Kidney epithelial cell (primary cell): ENCODE data around the gene MKNK2. TPM values are rescaled to one million over a fixed set of nuclear protein-coding genes. Genes with fewer than 3 reads are reported as not detected.

ENCODE experiments used
- DNase-seq: peaks from one replicate; pipeline ENCODE4 v3.0.0-alpha.2; 2010; ENCODE audit warnings: low read depth
- H3K27me3 ChIP-seq: 2 replicates; pipeline ENCODE4 v1.6.0; 2011; ENCODE audit warnings: low read length; ENCODE audit not compliant: control insufficient read depth, insufficient read depth
- H3K36me3 ChIP-seq: 2 replicates; pipeline ENCODE4 v1.5.1; 2011; ENCODE audit warnings: low read length; ENCODE audit not compliant: control insufficient read depth, insufficient read depth
- H3K4me3 ChIP-seq: 2 replicates; pipeline ENCODE4 v1.5.1; 2011; ENCODE audit warnings: low read depth, mild to moderate bottlenecking, control low read depth, low read length
- CTCF ChIP-seq: IDR thresholded peaks from 2 replicates; pipeline ENCODE4 v1.5.1; 2011; ENCODE audit warnings: mild to moderate bottlenecking, moderate library complexity, low read length, control low read depth, inconsistent platforms; ENCODE audit not compliant: insufficient read depth, poor library complexity, severe bottlenecking
- total RNA-seq: library from RNA; depleted of rRNA; stranded (reverse); fragments of >200 nt; gene quantifications from 2 replicates; pipeline ENCODE4 v1.2.3, GENCODE V29; 2015

The MKNK2 gene
- total RNA-seq, 1 donor from 2014 or later: 253 TPM

GRCh38 chr19:2046046-2046907 is 4.8 kb downstream of the MKNK2 start:
- no peak for TF ChIP-seq CTCF
- H3K36me3 ChIP-seq: peaks cover 3% of the 10 kb centered on the region
- H3K4me3 ChIP-seq: no peak overlapping the region
- DNase-seq: no peak
- H3K27me3 ChIP-seq: no peaks in the 10 kb centered on the region

GRCh38 chr19:2045501-2046045 is 5.5 kb downstream of the MKNK2 start:
- no peak for TF ChIP-seq CTCF
- Histone ChIP-seq H3K4me3 (no peak overlapping the region), H3K36me3 (peaks cover 3% of the 10 kb centered on the region), H3K27me3 (no peaks in the 10 kb centered on the region)
- no peak for DNase-seq

GRCh38 chr19:2044709-2045500 is 6.1 kb downstream of the MKNK2 start:
- TF ChIP-seq CTCF: no peak
- H3K4me3 ChIP-seq: no peak overlapping the region
- DNase-seq: no peak
- peaks cover 3% of the 10 kb centered on the region for H3K36me3 ChIP-seq
- no peaks in the 10 kb centered on the region for H3K27me3 ChIP-seq

GRCh38 chr19:2043961-2044708 is 6.9 kb downstream of the MKNK2 start:
- no peak for TF ChIP-seq CTCF
- no peaks in the 10 kb centered on the region for H3K27me3 ChIP-seq
- H3K36me3 ChIP-seq: peaks cover 4% of the 10 kb centered on the region
- DNase-seq: no peak
- no peak overlapping the region for H3K4me3 ChIP-seq

- H3K27me3 ChIP-seq: no peaks in the 10 kb centered on the region
- no peak overlapping the region for H3K4me3 ChIP-seq
- H3K36me3 ChIP-seq: peaks cover 4% of the 10 kb centered on the region
- no peak for DNase-seq
- no peak for TF ChIP-seq CTCF
Observed at GRCh38 chr19:2043251-2043641, 7.8 kb downstream of the MKNK2 start.
